ENCODE measurements around the gene FARP1. TPM values are rescaled to one million over a fixed set of nuclear protein-coding genes. Genes with fewer than 3 reads are reported as not detected.

The FARP1 gene
- polyA plus RNA-seq, 1 of the 3 experiments (the other 2 are of a cell fraction) = 12.0 TPM

- peaks cover 20 to 67% of the 10 kb centered on the region in 2 experiments for H3K36me3 ChIP-seq (replicated peaks in 1 of 2; ENCODE audit: control insufficient read depth in 1 of 2, insufficient read depth in 2 of 2, low read length in 1 of 2)
- ChIA-PET POLR2A (no interaction called here), CTCF (interaction anchor here (1.0 to 3.8 kb wide), 6 partner anchors 8 to 217 kb away, joined by 3 to 31 read pairs (median 10); no protein-coding TSS in a partner anchor)
- H3K9me3 ChIP-seq = no peaks in the 10 kb centered on the region
- peaks cover 30% of the 10 kb centered on the region for H3F3A ChIP-seq (replicated peaks; ENCODE audit: insufficient read depth)
- H3K9me2 ChIP-seq = no peaks in the 10 kb centered on the region
- no peaks in the 10 kb centered on the region for H3K27me3 ChIP-seq (ENCODE audit: insufficient read depth)
- no peak for DNase-seq
- H3K4me2 ChIP-seq = no peak overlapping the region
- no peak overlapping the region for H3K27ac ChIP-seq (ENCODE audit: low read depth in 2 of 2, low read length in 1 of 2)
- H2AFZ ChIP-seq (ENCODE audit: low read depth) = no peak overlapping the region
- H3K4me3 ChIP-seq (ENCODE audit: low read depth in 2 of 2, low read length in 1 of 2) = no peak overlapping the region
- peaks cover 8 to 10% of the 10 kb centered on the region in 2 experiments; a peak in 2 of 4 replicates for H3K4me1 ChIP-seq (ENCODE audit: control insufficient read depth in 1 of 2, insufficient read depth in 2 of 2, low read depth in 1 of 2, low read length in 1 of 2)
- 83% methylated on average over 6 of the region's 6 CpGs for WGBS (ENCODE audit: low lambda C conversion rate)
- H4K20me1 ChIP-seq (ENCODE audit: insufficient read depth) = no peaks in the 10 kb centered on the region
- no peaks in the 10 kb centered on the region for H3K79me2 ChIP-seq (ENCODE audit: insufficient read depth)
- no peak overlapping the region for H3K9ac ChIP-seq
- TF ChIP-seq IRF3 (IDR thresholded peaks at IDR 0.05; ENCODE audit: low read depth, low read length) (no peak), JUND (IDR thresholded peaks at IDR 0.05) (no peak), ZBTB33 (IDR thresholded peaks at IDR 0.05; ENCODE audit: borderline replicate concordance, low read depth) (no peak), YY1 (IDR thresholded peaks at IDR 0.05; ENCODE audit: low read depth) (no peak), CTCF (IDR thresholded peaks at IDR 0.05) (no peak), EZH2phosphoT487 (IDR thresholded peaks at IDR 0.05; ENCODE audit: borderline replicate concordance, low read depth) (no peak), RXRA (IDR thresholded peaks at IDR 0.05; ENCODE audit: borderline replicate concordance, low read depth) (no peak), REST (IDR thresholded peaks at IDR 0.05; ENCODE audit: low read depth, low read length) (no peak), PBX3 (IDR thresholded peaks at IDR 0.05) (no peak), GATA2 (CRISPR knock-in tag; IDR thresholded peaks at IDR 0.05) (no peak), USF1 (IDR thresholded peaks at IDR 0.05; ENCODE audit: borderline replicate concordance, low read depth) (no peak), POLR2AphosphoS5 (IDR thresholded peaks at IDR 0.05; ENCODE audit: low read depth, low read length) (no peak), GABPA (IDR thresholded peaks at IDR 0.05; ENCODE audit: low read depth) (no peak), TEAD4 (IDR thresholded peaks at IDR 0.05; ENCODE audit: borderline replicate concordance, insufficient read depth) (no peak), FOXJ3 (CRISPR knock-in tag; IDR thresholded peaks at IDR 0.05) (no peak), MXI1 (IDR thresholded peaks at IDR 0.05; ENCODE audit: low read depth, low read length) (no peak), ELF1 (IDR thresholded peaks at IDR 0.05) (no peak), FOXM1 (IDR thresholded peaks at IDR 0.05; ENCODE audit: low read depth) (no peak), SIN3A (IDR thresholded peaks at IDR 0.05; ENCODE audit: borderline replicate concordance, low read depth, low read length) (no peak), NFIC (IDR thresholded peaks at IDR 0.05; ENCODE audit: borderline replicate concordance) (no peak)
Measured at GRCh38 chr13:98456413-98456845, 313.5 kb downstream of the FARP1 start.
